HCT116 (cell line): ENCODE measurements around the gene CTNNAL1.

Experiments used
- ATF3 ChIP-seq: IDR thresholded peaks from 2 replicates; pipeline ENCODE4 v1.6.1; 2012
- CTCF ChIP-seq, 3 experiments: fragments of 200-600 bp in 1 of 3; sonication (generic) in 1 of 3; IDR thresholded peaks in 2 of 3; conservative IDR thresholded peaks in 1 of 3; 2 replicates each; pipeline ENCODE4 v1.5.1; 2012 to 2017; ENCODE audit warnings: low read depth in 2 of 3, low read length in 2 of 3, antibody characterized with exemption in 1 of 3, borderline replicate concordance in 1 of 3, control low read depth in 1 of 3, mild to moderate bottlenecking in 1 of 3, mixed read lengths in 1 of 3, mixed run types in 1 of 3, moderate library complexity in 1 of 3; ENCODE audit not compliant: insufficient read depth in 1 of 3
- ELF1 ChIP-seq: IDR thresholded peaks from 2 replicates; pipeline ENCODE4 v1.6.1; 2012; ENCODE audit warnings: low read depth, borderline replicate concordance
- EZH2 ChIP-seq: fragments of 200-600 bp; sonication (generic); IDR thresholded peaks from 2 replicates; pipeline ENCODE4 v1.6.1; 2017; ENCODE audit warnings: antibody characterized with exemption, mixed run types
- EZH2phosphoT487 ChIP-seq: fragments of 200-600 bp; IDR thresholded peaks from 2 replicates; pipeline ENCODE4 v1.6.1; 2018; ENCODE audit warnings: antibody characterized with exemption, borderline replicate concordance
- JUND ChIP-seq: IDR thresholded peaks from 2 replicates; pipeline ENCODE4 v1.6.1; 2012
- MAX ChIP-seq: IDR thresholded peaks from 2 replicates; pipeline ENCODE4 v1.6.1; 2012
- POLR2A ChIP-seq: IDR thresholded peaks from 2 replicates; pipeline ENCODE4 v1.7.0; 2011; ENCODE audit warnings: borderline replicate concordance; ENCODE audit not compliant: insufficient read depth, insufficient read length; ENCODE audit errors: extremely low read depth
- POLR2AphosphoS5 ChIP-seq: IDR thresholded peaks from 2 replicates; pipeline ENCODE4 v1.6.1; 2011; ENCODE audit warnings: mild to moderate bottlenecking, low read depth, low read length, moderate library complexity
- RAD21 ChIP-seq: IDR thresholded peaks from 2 replicates; pipeline ENCODE4 v1.6.1; 2012; ENCODE audit warnings: low read depth, mild to moderate bottlenecking
- REST ChIP-seq: IDR thresholded peaks from 2 replicates; pipeline ENCODE4 v1.6.1; 2012; ENCODE audit warnings: low read depth
- TCF7L2 ChIP-seq: IDR thresholded peaks from 2 replicates; pipeline ENCODE4 v1.7.0; 2011; ENCODE audit warnings: borderline replicate concordance, inconsistent platforms; ENCODE audit not compliant: insufficient read depth, insufficient read length; ENCODE audit errors: extremely low read depth
- ZNF274 ChIP-seq: fragments of 200-500 bp; sonication (Bioruptor generic); IDR thresholded peaks from 2 replicates; pipeline ENCODE4 v1.6.1; 2014; ENCODE audit warnings: mild to moderate bottlenecking, low read depth, low read length, inconsistent platforms

GRCh38 chr9:108978205-108978604 lies 35.1 kb downstream of the CTNNAL1 start:
- TF ChIP-seq CTCF (IDR thresholded peaks at IDR 0.05 in 2 of 3, conservative IDR thresholded peaks at IDR 0.05 in 1 of 3; ENCODE audit: borderline replicate concordance in 1 of 3, insufficient read depth in 1 of 3, low read depth in 2 of 3, low read length in 2 of 3): no peak
- TF ChIP-seq ZNF274: no peak
- TF ChIP-seq EZH2: no peak
- TF ChIP-seq EZH2phosphoT487: no peak
- no peak for TF ChIP-seq POLR2A
- no peak for TF ChIP-seq ELF1
- TF ChIP-seq POLR2AphosphoS5: no peak
- no peak for TF ChIP-seq JUND
- no peak for TF ChIP-seq ATF3
- no peak for TF ChIP-seq MAX
- TF ChIP-seq REST: no peak
- no peak for TF ChIP-seq RAD21
- no peak for TF ChIP-seq TCF7L2
